HCT116 (cell line): ENCODE data around the gene TRIM38. TPM values are rescaled to one million over a fixed set of nuclear protein-coding genes. Genes with fewer than 3 reads are reported as not detected.

Experiments used
- ATAC-seq: fragments of 200-7000 bp; cut with Tn5 transposase; 2 replicates; pipeline ENCODE4 v1.9.1; 2020; ENCODE audit warnings: mild to moderate bottlenecking, moderate library complexity
- BruUV-seq: library from RNA; stranded (reverse); fragments of 400-500 nt; replicated peaks from 2 replicates; lab custom pipeline; 2021; lab: Mats Ljungman, UMichigan
- CTCF ChIA-PET: fragments of 300-600 bp; sonication (Branson Sonifier 250); formaldehyde crosslinking; loops from one replicate; lab custom pipeline; 2021; ENCODE audit warnings: antibody characterized with exemption; lab: Charles Lee
- POLR2A ChIA-PET: fragments of 300-600, 350-600 bp; sonication (Branson Sonifier 250); formaldehyde crosslinking; loops from one replicate; lab custom pipeline; 2021; ENCODE audit warnings: antibody characterized with exemption; lab: Charles Lee
- RAD21 ChIA-PET, 2 experiments: fragments of 300-600 bp; sonication (Branson Sonifier 250); formaldehyde crosslinking; loops; one replicate each; lab custom pipeline; 2023; ENCODE audit warnings: low total read pairs in 2 of 2; ENCODE audit not compliant: uncharacterized antibody in 2 of 2, unreplicated experiment in 2 of 2, low non-redundant PET in 1 of 2; lab: Charles Lee
- DNase-seq: peaks from one replicate; pipeline ENCODE4 v3.0.0-alpha.2; 2010; ENCODE audit warnings: low read depth, low spot score
- H2AFZ ChIP-seq: fragments of 200-600 bp; shearing (Covaris generic), sonication (generic); 2 replicates; pipeline ENCODE4 v1.6.1; 2017; ENCODE audit warnings: low read depth, mixed run types, mixed read lengths, antibody characterized with exemption, low read length; ENCODE audit not compliant: poor library complexity, severe bottlenecking
- H3K27ac ChIP-seq: 2 replicates; pipeline ENCODE4 v1.5.1; 2012; ENCODE audit warnings: low read depth, low read length
- H3K27me3 ChIP-seq: fragments of 200-600 bp; sonication (generic); 2 replicates; pipeline ENCODE4 v1.6.1; 2016; ENCODE audit warnings: mixed run types, low read length, mixed read lengths; ENCODE audit not compliant: insufficient read depth
- H3K36me3 ChIP-seq, 2 experiments: fragments of 200-500 bp in 1 of 2; fragments of 200-600 bp in 1 of 2; sonication (Bioruptor generic) in 1 of 2; sonication (generic) in 1 of 2; 2 replicates each; pipeline versions ENCODE4 v1.5.1 to v1.6.1; 2014 to 2016; ENCODE audit warnings: low read length in 2 of 2, inconsistent platforms in 1 of 2, mixed read lengths in 1 of 2, mixed run types in 1 of 2; ENCODE audit not compliant: insufficient read depth in 2 of 2, control insufficient read depth in 1 of 2
- H3K4me1 ChIP-seq, 2 experiments: fragments of 200-600 bp in 1 of 2; sonication (generic) in 1 of 2; 2 replicates each; pipeline versions ENCODE4 v1.5.1 to v1.6.1; 2012 to 2017; ENCODE audit warnings: low read length in 2 of 2, inconsistent platforms in 1 of 2, mild to moderate bottlenecking in 1 of 2, mixed read lengths in 1 of 2, mixed run types in 1 of 2, moderate library complexity in 1 of 2; ENCODE audit not compliant: insufficient read depth in 2 of 2, control insufficient read depth in 1 of 2
- H3K4me2 ChIP-seq: fragments of 200-600 bp; sonication (generic); 2 replicates; pipeline ENCODE4 v1.6.1; 2017; ENCODE audit warnings: mixed run types, low read length, mixed read lengths
- H3K4me3 ChIP-seq, 2 experiments: fragments of 200-600 bp in 1 of 2; sonication (generic) in 1 of 2; replicated peaks in 1 of 2; 2 replicates each; pipeline ENCODE4 v1.5.1; 2011 to 2016; ENCODE audit warnings: low read length in 2 of 2, control low read depth in 1 of 2, low read depth in 1 of 2, mild to moderate bottlenecking in 1 of 2, mixed read lengths in 1 of 2, mixed run types in 1 of 2
- H3K79me2 ChIP-seq: fragments of 200-600 bp; sonication (generic); 2 replicates; pipeline ENCODE4 v1.6.1; 2017; ENCODE audit warnings: mild to moderate bottlenecking, mixed run types, low read length, moderate library complexity, mixed read lengths; ENCODE audit not compliant: insufficient read depth
- H3K9ac ChIP-seq: fragments of 200-600 bp; sonication (generic); 2 replicates; pipeline ENCODE4 v1.6.1; 2016; ENCODE audit warnings: low read length, mixed read lengths
- H3K9me2 ChIP-seq: fragments of 200-600 bp; sonication (generic), shearing (Covaris generic); 2 replicates; pipeline ENCODE4 v1.6.1; 2017; ENCODE audit warnings: mixed run types, mild to moderate bottlenecking, moderate library complexity; ENCODE audit not compliant: insufficient read depth
- H3K9me3 ChIP-seq, 2 experiments: fragments of 200-500 bp in 1 of 2; fragments of 200-600 bp in 1 of 2; sonication (Bioruptor generic) in 1 of 2; sonication (generic) in 1 of 2; 2 replicates each; pipeline ENCODE4 v1.6.1; 2014 to 2017; ENCODE audit warnings: low read length in 2 of 2, mixed read lengths in 2 of 2, inconsistent platforms in 1 of 2, low read depth in 1 of 2, mild to moderate bottlenecking in 1 of 2, mixed run types in 1 of 2, moderate library complexity in 1 of 2; ENCODE audit not compliant: control insufficient read depth in 1 of 2, insufficient read depth in 1 of 2
- H4K20me1 ChIP-seq: fragments of 200-600 bp; sonication (generic), shearing (Covaris generic); 2 replicates; pipeline ENCODE4 v1.6.1; 2017; ENCODE audit warnings: mixed run types, mild to moderate bottlenecking, moderate library complexity; ENCODE audit not compliant: insufficient read depth
- CBX3 ChIP-seq: IDR thresholded peaks from 2 replicates; pipeline ENCODE4 v1.6.1; 2012; ENCODE audit warnings: low read depth
- POLR2AphosphoS5 ChIP-seq: IDR thresholded peaks from 2 replicates; pipeline ENCODE4 v1.6.1; 2011; ENCODE audit warnings: mild to moderate bottlenecking, low read depth, low read length, moderate library complexity
- RAD21 ChIP-seq: IDR thresholded peaks from 2 replicates; pipeline ENCODE4 v1.6.1; 2012; ENCODE audit warnings: low read depth, mild to moderate bottlenecking
- SP1 ChIP-seq: IDR thresholded peaks from 2 replicates; pipeline ENCODE4 v1.6.1; 2012; ENCODE audit warnings: low read depth
- SRF ChIP-seq: IDR thresholded peaks from 2 replicates; pipeline ENCODE4 v1.6.1; 2012; ENCODE audit warnings: low read depth
- YY1 ChIP-seq: IDR thresholded peaks from 2 replicates; pipeline ENCODE4 v1.6.1; 2011; ENCODE audit warnings: low read length, low read depth, moderate library complexity, mild to moderate bottlenecking; ENCODE audit not compliant: insufficient replicate concordance; ENCODE audit errors: extremely low read depth
- ZFX ChIP-seq: fragments of 450-650 bp; IDR thresholded peaks from 2 replicates; pipeline ENCODE4 v1.6.1; 2017
- ZNF274 ChIP-seq: fragments of 200-500 bp; sonication (Bioruptor generic); IDR thresholded peaks from 2 replicates; pipeline ENCODE4 v1.6.1; 2014; ENCODE audit warnings: mild to moderate bottlenecking, low read depth, low read length, inconsistent platforms
- intact Hi-C: fragments of 100-400 bp; cut with micrococcal nuclease; formaldehyde crosslinking; loops from 2 replicates; pipeline ENCODE4 v1.10.0; 2022
- total RNA-seq: library from RNA; stranded (reverse); gene quantifications from one replicate; pipeline ENCODE4 v1.2.1, GENCODE V29; 2021; ENCODE audit not compliant: unreplicated experiment
- TF ChIP-seq, protein P1 (sequence below): IDR thresholded peaks from 2 replicates; pipeline ENCODE4 v1.6.1; 2011; ENCODE audit warnings: mild to moderate bottlenecking, low read length, moderate library complexity; ENCODE audit not compliant: insufficient replicate concordance; ENCODE audit errors: extremely low read depth
- TF ChIP-seq, protein P2 (sequence below): IDR thresholded peaks from 2 replicates; pipeline ENCODE4 v1.6.1; 2012

TRIM38 gene
- total RNA-seq, 1 experiment from 2014 or later: 9.6 TPM

DNA sequence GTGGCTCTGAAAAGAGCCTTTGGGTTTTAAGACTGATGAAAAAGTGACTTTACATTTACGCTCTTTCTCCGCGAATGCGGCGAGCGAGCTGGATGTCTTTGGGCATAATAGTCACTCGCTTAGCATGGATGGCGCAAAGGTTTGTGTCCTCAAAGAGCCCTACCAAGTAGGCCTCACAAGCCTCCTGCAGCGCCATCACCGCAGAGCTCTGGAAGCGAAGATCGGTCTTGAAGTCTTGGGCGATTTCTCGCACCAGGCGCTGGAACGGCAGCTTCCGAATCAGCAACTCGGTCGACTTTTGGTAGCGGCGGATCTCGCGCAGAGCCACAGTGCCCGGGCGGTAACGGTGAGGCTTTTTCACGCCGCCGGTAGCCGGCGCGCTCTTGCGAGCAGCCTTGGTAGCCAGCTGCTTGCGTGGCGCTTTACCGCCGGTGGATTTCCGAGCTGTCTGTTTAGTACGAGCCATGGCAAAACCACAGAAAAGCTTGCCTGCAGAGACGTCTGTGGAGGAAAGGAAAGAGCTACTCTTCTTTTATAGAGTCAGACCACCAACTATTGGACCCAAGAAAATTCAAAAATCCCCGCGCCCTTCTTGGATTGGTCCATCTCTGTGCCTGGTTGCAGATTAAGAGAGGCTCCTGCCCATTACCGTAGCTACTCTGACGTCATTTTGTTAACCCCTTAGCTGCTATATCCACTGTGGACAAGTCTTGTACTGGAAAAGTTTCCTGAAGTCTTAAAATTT, 69.2 kb downstream of the TRIM38 start (continued):
- TF ChIP-seq, protein P1, sequence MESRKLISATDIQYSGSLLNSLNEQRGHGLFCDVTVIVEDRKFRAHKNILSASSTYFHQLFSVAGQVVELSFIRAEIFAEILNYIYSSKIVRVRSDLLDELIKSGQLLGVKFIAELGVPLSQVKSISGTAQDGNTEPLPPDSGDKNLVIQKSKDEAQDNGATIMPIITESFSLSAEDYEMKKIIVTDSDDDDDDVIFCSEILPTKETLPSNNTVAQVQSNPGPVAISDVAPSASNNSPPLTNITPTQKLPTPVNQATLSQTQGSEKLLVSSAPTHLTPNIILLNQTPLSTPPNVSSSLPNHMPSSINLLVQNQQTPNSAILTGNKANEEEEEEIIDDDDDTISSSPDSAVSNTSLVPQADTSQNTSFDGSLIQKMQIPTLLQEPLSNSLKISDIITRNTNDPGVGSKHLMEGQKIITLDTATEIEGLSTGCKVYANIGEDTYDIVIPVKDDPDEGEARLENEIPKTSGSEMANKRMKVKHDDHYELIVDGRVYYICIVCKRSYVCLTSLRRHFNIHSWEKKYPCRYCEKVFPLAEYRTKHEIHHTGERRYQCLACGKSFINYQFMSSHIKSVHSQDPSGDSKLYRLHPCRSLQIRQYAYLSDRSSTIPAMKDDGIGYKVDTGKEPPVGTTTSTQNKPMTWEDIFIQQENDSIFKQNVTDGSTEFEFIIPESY: peak; percentile 88
- TF ChIP-seq YY1 (peak; percentile 58), ZFX (peak; percentile 34; the same call in 1 of the 2 replicates)
- TF ChIP-seq, protein P2, sequence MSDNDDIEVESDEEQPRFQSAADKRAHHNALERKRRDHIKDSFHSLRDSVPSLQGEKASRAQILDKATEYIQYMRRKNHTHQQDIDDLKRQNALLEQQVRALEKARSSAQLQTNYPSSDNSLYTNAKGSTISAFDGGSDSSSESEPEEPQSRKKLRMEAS: peak; percentile 63

DNA sequence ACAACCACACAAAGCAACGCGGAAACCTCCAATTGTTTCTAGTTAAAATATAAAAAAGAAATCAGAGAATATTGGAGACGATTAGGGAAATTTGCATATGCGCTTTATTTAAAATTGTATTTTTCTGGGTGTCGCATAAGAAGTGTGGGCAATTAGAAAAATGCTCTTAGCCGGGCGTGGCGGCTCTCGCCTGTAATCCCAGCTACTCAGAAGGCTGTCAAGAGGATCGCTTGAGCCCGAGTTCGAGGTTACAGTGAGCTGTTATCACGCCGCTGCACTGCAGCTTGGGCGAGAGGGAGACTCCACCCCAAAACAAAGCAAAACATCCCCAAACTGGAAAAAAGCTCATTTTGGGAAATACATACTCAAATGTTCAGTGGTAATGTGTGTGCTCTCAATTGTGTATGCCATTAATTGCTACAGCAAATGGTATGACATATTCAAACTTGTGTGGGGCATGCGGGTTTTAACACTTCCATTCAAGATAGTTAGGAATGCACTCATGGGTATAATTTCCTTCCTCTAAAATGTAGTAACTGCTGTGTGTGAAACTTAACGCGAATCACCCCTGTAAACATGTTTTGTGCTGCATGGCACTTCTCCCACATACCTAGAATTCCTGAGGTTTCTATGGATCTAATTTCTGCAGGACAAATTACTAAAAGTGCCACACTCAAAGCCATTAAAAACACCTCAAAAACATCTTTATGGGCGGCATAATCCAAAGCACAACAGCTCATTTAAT, 69.9 kb downstream of the TRIM38 start:
- Histone ChIP-seq H3K9me3 (no peaks in the 10 kb centered on the region), H3K27ac (peak overlapping the region; percentile 98)
- no TSS peak for BruUV-seq
- TF ChIP-seq ZNF274 (no peak), SRF (no peak), SP1 (no peak), POLR2AphosphoS5 (no peak), CBX3 (0 out of 2 replicates have a peak, but pooled peaks have one; percentile 13), RAD21 (no peak)
- TF ChIP-seq, protein P2: peak; percentile 8; the same call in 1 of the 2 replicates
- TF ChIP-seq, all 23 proteins: peak for 2
- Histone ChIP-seq H3K36me3 (no peaks in the 10 kb centered on the region), H3K79me2 (no peaks in the 10 kb centered on the region), H3K27me3 (no peaks in the 10 kb centered on the region), H3K4me2 (peak overlapping the region; percentile 70), H3K9ac (peak overlapping the region; percentile 88), H3K4me3 (peak overlapping the region; percentile 70 to 74), H3K4me1 (peaks cover 49 to 79% of the 10 kb centered on the region in 2 experiments), H2AFZ (no peak overlapping the region), H4K20me1 (no peaks in the 10 kb centered on the region), H3K9me2 (no peaks in the 10 kb centered on the region)
- intact Hi-C loops: loop anchor here (1.0 to 5.0 kb wide), 4 partner anchors 23 to 1100 kb away; a partner anchor contains a TSS
- CTCF ChIA-PET: interaction anchor here (1.0 to 1.7 kb wide), 2 partner anchors 8 to 31 kb away, joined by 3 to 4 read pairs; no protein-coding TSS in a partner anchor
- RAD21 ChIA-PET: no interaction called here
- peak; percentile 30 for ATAC-seq
- no peak for DNase-seq
- POLR2A ChIA-PET: interaction anchor here (0.8 to 9.7 kb wide), 26 partner anchors 8 to 1860 kb away, joined by 3 to 227 read pairs (median 6); a partner anchor contains a TSS
